Ishikawa (cell line): ENCODE results near the gene SEMG2.

ENCODE experiments used
- CEBPB ChIP-seq: IDR thresholded peaks from 2 replicates; pipeline ENCODE4 v1.6.1; 2012
- EP300 ChIP-seq: IDR thresholded peaks from 2 replicates; pipeline ENCODE4 v1.6.1; 2012; ENCODE audit warnings: borderline replicate concordance
- RAD21 ChIP-seq: IDR thresholded peaks from 2 replicates; pipeline ENCODE4 v1.6.1; 2012; ENCODE audit warnings: low read depth
- REST ChIP-seq: IDR thresholded peaks from 2 replicates; pipeline ENCODE4 v1.6.1; 2012; ENCODE audit warnings: low read depth, mild to moderate bottlenecking

GRCh38 chr20:45251884-45252560 lies 30.8 kb downstream of the SEMG2 start:
- TF ChIP-seq REST = no peak
- TF ChIP-seq CEBPB = no peak
- no peak for TF ChIP-seq RAD21
- no peak for TF ChIP-seq EP300
